HG02970 (cell line): Measurements from ENCODE around the gene SLC2A10.

Source experiments
- ATAC-seq: cut with Tn5 transposase; IDR thresholded peaks from one replicate; pipeline ENCODE4 v1.9.1; 2021; ENCODE audit warnings: mild to moderate bottlenecking, moderate library complexity, moderate number of reproducible peaks; ENCODE audit not compliant: unreplicated experiment, low FRiP score

The SLC2A10 gene

DNA sequence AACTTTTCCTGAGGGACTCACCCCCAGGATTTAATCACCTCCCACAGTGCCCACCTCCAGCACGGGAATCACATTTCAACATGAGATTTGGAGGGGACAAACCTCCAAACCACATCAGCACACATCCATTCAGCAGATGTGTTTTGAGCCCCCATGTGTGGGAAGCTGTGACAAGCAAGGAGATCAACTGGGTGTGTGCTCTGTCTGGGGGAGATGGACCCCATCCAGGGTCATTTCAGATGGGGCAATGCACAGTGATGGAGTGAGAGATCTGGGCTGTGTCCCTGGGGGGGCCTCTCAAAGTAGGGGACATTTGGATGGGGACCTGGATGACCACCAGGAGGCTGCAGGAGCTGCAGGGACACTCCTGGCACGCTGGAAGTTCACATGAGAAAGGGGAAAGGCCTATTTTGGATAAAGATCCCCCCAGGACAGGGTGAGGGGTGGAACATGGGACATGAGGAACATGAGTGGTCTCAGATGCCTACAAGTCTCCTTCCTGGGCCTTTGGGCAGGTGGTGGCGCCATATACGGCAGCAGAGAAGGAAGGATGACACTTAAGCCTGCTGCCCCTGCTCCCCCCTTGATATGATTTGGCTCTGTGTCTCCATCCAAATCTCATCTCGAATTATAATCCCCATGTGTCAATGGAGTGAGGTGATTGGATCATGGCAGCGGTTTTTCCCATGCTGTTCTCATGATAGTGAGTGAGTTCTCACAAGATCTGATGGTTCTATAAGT lies 49.6 kb downstream of the SLC2A10 start:
- ATAC-seq, result no peak

DNA sequence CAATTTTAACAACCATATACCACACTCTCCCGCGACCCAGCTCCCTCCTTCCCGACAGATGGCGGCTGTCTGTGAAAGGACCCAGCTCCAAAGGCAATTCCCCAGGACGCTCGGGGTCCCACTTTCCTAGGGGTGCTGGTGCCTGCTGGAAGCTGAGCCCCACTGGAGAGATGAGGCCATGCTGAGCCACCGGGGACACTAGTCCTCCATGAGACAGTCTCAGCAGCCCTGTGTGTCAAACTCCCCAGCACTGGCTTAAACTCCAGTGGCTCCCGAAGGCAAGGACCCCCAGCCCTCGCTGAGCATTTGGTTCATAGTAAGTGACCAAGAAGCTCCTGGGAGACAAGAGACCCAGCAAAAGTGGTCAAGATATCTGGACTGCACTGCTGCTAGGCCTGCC lies 52.1 kb downstream of the SLC2A10 start:
- ATAC-seq, result no peak

DNA sequence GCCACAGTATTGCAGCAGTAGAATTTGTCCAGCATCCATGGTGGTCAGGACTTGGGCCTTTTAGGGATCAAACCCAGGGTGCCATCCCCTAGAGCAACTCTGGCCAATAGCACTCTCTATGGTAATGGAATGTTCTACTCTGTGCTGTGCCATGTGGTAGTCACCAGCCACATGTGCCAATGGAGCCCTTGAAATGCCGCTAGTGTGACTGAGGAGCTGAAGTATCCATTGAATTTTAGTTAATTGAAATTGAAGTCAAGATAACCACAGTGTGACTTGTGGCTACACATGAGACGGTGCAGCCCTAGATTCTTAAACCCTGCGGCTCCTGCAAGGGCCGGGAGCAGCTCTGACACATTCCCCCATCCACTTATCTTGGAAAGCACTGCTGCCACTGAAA lies 54.6 kb downstream of the SLC2A10 start:
- no peak for ATAC-seq

DNA sequence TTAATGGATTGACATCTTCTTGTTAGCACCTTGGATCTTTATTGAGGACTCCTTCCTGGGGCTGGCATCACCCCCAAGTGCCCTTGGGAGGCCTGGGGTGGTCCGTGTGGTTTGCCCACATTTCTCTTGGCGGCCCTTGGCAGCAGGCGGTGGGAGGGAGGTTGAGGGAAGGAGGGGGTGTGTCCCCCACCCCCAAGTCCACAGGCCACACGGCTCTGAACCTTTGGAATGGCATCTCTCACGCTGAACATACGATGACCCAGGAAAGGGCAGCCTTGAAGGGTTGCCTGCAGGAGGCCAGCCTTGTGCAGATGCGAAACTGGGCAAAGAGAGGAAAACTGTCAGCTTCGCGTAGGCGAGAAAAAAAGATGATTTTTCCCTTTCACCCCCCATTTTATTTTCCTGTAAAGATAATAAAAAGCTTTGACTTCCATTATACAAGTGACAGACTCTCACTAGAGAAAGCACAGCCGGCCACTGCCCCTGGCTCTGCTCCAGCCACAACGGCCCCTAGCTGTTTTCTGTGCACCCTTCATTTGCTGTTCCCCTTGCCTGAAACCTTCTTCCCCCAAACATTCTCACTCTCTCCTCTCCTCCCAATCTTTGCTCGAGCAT lies 56.2 kb downstream of the SLC2A10 start:
- ATAC-seq, result no peak

DNA sequence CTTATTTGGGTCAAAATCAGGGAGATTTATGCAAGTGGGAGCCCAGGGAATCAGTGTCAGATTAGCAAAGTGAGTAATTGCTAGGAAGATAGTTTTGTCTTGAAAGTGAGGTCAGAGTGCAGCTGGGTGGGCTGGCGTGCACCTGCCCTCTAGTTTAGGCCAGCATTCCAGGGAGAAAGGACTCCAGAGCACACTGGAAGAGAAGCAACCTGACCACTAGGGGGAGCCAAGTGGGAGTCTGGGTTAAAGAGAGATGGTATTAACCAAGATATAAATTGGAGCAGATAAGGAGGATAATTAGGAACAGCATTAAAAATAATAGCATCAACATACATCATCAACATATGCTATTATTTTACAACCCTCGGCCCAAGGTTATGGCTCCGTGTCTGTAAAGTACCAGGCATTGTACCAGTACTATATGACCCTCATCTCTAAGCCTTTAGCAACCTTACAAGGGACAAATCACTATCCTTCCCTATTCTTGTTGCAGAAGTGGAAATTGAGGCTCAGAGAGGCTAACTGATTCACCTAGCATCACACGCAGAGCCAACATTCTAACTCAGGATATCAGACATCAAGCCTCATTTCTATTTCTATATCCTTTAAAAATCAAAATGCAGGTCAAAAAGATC lies 57.8 kb downstream of the SLC2A10 start:
- ATAC-seq, result no peak

DNA sequence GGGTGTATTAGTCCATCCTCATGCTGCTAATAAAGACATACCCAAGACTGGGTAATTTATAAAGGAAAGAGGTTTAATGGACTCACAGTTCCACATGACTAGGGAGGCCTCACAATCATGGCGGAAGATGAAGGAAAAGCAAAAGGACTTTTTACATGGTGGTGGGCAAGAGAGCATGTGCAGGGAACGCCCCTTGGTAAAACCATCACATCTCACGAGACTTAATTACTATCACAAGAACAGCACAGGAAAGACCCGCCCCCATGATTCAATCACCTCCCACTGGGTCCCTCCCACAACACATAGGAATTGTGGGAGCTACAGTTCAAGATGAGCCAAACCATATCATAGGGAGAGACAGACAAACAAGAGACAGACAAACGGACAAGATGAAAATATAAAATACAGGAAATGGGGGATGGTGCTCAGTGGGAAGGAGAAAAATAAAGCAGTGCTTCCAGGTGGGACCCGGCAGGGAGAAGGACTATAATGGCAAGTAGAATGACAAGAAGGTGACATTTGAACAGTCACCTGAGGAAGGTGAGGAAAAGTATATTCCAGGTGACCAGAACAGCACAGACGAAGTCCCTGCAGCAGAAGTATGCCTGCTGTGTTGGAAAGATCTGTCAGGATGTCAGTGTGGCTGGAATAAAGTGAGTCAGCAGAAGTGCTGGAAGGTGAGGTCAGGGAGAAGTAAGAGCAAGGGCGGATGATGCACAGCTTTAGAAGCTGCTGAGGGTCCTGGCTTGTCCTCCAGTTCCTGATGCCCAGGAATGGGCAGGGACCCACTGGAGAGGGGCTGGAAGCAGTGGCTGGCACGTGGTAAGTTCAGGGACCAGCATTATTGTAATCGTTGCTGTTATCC lies 61.1 kb downstream of the SLC2A10 start:
- ATAC-seq, result no peak

DNA sequence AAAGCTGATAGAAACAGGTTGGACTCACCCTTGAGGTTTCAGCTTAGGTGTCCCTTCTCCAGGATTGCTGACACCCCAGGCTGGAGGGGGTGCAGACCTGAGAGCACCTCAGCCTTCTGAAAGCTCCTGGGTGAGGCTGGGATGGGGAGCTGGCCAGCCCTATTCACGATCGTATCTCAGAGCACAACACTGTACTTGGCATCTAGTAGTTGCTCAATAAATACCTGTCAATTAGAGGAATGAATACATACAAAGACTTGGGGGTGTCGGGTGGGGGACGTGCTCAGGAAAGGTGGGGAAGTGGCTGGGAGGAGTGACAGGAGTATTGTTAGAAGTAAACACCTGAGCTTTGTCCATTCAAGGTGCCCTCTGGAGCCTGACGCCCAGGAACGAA lies 61.7 kb downstream of the SLC2A10 start:
- no peak for ATAC-seq

DNA sequence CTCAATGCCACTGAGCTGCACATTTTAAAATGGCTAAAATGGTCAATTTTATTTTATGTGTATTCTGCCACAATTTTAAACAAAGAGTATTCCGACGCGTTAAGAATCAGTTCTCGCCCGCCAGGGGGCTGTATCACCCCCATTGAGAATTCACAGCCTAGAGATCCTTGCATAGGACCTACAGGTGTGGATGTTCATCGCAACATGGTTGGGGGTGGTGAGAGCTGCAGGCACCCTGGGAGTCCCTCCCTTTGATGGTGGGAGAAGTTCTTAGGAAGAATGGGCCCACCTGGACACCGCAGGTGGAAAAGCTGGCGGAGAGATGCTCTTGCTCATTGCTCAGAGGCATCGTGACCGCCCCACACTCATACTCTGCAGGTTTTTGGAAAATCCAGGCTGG lies 63.5 kb downstream of the SLC2A10 start:
- ATAC-seq, result no peak

DNA sequence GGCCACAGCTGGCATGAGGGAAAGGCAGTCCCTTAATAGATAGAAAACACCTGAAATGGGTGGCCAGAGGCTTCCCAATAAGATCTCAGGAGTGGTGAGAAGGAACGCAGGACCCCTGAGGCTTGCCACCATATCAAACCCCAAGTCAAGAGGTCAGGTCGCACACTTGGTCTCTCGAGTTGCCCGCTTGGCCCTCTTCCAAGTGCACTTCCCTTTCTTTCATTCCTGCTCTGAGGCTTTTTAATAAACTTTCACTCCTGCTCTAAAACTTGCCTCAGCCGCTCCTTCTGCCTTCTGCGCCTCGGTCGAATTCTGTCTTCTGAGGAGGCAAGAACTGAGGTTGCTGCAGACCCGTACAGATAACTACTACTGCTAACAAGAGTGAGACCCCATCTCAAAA lies 64.2 kb downstream of the SLC2A10 start:
- no peak for ATAC-seq

DNA sequence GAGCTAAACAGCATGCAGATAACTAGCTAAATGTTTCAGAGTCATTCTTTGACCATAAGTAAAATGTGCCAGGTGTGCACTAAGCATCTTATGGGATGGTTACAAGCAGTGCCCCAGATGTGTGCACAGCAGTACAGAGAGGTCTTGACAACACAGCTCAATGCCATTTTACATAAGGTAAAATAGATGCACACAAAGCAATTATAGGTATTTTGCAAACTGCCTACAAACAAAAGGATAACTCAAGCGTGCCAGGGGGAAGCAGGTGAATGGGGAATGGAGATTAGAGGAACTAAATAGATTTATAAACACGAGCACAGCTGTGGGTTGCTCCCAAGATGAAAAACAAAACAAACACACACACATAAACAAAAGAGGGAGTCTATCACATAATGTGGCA lies 64.8 kb downstream of the SLC2A10 start:
- no peak for ATAC-seq

DNA sequence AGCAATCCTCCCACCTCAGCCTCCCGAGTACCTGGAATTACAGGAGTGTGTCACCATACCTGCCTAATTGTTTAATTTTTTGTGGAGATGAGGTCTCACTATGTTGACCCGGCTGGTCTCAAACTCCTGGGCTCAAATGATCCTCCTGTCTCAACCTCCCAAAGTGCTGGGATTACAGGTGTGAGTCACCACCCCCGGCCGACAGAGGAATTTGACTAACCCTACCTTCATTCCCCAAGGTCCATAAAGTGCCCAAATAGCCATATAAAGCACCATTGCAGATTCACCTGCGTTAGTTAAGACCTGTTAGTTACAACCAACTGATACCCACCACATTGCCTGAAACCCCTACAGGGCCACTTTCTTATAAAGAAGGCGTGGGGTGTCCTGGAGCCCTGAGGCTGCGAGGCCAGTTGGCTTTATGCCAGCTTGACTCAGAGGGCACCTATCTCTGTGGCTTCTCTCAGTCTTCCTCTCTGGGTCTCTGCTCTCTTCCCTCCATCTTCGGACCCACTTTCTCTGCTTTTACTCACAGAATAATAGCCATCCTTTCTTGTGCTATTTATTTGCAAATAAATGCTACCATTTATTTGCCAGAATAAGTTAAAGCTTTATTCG lies 65.6 kb downstream of the SLC2A10 start:
- no peak for ATAC-seq

DNA sequence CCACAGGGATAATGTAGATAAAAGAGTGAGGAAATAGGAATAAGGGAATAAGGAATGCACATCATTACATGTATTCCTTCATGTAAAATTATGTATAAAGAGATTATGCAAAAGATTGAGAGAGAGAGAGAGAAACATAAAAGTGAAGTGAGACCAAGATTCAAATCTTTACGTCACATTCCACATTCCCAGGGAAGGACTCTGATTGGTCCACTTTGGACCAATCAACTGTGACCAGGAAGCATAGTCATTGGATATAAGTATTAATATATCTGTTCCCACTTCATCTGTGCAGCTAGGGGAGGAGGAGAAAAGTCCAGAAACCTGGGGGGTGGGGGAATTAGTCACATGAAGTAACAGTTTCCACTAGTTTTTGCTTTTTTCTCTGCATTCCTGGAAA lies 66.4 kb downstream of the SLC2A10 start:
- ATAC-seq, result no peak

DNA sequence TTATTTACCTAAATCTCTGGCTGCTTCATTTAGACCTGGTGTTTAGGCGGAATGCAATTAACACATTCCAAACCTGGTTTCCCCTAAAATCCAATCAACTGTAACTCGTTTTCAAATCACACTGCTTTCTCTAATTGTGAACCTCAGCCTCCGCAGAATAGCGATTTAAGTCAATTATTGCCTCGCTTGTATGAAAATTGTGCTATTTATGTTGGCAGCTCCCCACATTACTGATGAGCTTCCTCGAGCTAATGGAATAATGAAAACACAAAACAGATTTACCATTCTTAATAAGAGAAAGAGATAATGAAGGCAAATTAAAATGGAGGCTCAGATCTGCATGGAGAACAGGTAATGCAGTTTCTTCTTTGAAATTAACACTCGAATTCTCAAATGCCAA lies 67.9 kb downstream of the SLC2A10 start:
- no peak for ATAC-seq

DNA sequence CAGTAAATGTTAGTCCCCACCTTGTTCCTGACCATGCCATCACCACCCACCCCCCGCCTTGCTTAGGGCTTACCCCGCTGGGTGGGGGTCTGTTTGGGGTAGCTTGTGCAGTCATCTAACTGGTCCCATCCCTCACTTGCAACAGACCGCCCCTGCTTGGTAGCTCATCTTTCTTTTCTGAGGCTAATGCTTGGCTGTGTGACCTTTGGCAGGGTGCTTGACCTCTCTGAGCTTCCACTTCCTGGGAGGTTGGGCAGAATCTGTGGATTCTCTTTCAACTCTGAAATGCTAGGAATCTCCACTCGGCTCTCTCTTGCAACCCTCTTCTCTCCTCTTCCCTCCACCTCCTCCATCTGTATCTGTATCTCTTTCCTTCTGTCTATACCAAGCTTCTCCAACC lies 70.4 kb downstream of the SLC2A10 start:
- no peak for ATAC-seq

DNA sequence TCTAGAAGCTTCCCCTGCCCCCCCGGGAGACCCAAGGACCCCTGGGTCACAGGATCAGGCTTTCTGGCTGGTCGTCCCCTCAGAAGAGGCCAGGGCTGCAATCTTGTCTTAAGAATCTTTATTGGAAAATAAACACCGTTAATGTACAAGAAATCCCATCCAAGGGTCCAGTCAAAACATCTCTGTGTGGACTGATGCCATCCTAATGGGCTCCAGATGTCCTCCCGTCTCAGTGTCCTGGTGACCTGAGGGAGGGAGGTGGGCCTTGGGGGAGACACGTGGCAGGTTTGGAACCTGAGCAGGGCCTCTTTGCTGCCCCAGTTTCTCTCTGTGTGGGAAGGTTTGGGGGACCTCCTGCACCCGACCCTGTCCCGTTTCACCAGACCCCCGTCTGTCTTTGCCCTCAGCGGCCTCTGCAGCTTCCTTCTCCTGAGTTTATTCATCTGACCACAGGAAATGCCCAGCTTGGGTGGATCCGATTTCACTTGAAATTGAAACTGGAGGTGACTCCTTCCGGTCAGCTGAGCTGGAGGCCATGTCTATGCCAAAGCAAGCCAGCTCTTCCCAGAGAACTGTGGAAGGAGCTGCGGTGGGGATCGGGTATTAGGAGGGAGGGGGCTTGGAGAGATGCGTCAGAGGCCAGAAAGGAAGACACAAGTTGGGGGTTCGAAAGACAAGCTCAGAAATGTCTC lies 75.1 kb downstream of the SLC2A10 start:
- ATAC-seq, result no peak
